Raji (cell line): ENCODE measurements around the gene HBE1.

Experiments used
- POLR2A ChIP-seq: IDR thresholded peaks from 2 replicates; pipeline ENCODE4 v1.6.1; 2011; ENCODE audit warnings: low read depth, low read length, control low read depth; ENCODE audit not compliant: insufficient read depth

The HBE1 gene

GRCh38 chr11:5288108-5288905 lies 18.6 kb upstream of the HBE1 start:
- TF ChIP-seq POLR2A: no peak

GRCh38 chr11:5286901-5287300 lies 17.2 kb upstream of the HBE1 start:
- TF ChIP-seq POLR2A: no peak

DNA sequence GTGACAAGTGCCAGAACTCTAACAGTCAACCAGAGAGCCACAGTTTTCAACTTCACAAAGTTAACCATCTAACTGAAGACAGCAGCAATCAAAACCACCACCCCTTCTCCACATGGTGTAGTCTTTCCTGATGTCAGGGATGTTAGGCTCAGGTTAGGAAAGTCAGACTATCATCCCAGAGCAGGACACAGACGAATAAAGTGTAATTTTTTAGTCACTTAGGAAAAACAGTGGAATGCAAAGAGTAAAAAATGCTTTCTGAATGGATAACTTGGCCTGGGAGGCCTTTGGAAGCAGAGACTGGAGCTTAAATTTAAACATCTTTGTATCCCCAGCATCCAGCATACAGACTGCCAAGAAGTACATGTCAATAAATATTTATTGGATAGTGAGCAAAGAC lies 16.6 kb upstream of the HBE1 start:
- TF ChIP-seq POLR2A: no peak

GRCh38 chr11:5285703-5286340 lies 16.1 kb upstream of the HBE1 start:
- TF ChIP-seq POLR2A: no peak

DNA sequence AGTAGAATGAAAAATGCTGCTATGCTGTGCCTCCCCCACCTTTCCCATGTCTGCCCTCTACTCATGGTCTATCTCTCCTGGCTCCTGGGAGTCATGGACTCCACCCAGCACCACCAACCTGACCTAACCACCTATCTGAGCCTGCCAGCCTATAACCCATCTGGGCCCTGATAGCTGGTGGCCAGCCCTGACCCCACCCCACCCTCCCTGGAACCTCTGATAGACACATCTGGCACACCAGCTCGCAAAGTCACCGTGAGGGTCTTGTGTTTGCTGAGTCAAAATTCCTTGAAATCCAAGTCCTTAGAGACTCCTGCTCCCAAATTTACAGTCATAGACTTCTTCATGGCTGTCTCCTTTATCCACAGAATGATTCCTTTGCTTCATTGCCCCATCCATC lies 14.9 kb upstream of the HBE1 start:
- no peak for TF ChIP-seq POLR2A

DNA sequence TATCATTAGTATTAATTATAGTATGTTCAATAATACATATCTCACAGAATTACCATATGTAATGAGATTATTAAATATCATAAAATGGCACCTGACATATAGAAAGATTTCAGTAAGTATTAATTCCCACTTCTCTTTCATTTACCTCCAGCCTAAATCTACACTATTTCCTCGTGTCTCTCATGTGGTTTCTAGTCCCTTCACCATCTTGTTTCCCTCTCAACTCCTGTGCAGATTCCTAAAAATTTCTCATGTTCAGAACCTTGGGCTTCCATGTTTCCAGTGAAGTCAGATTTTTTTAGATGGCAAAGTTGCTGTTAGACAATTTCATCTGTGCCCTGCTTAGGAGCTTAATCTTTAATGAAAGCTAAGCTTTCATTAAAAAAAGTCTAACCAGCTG lies 14.1 kb upstream of the HBE1 start:
- TF ChIP-seq POLR2A: no peak

DNA sequence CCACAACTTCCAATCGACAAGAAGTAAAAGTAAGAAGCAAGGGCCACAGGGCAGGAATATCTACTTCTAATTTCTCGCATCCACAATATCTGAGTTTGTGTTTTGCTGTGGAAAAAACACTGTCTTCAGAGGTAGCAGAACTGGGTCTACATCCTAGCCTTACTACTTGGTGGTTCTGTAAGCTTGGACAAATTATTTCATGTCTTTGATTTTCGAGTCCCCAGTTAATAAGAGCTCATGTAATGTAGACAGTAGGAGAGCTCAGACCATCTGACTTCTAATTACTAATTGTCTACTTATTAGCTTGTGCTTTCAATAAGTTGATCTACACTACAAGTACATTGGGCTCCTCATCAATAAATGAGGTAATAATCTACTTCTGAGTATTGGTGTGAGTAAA lies 13.3 kb upstream of the HBE1 start:
- no peak for TF ChIP-seq POLR2A

DNA sequence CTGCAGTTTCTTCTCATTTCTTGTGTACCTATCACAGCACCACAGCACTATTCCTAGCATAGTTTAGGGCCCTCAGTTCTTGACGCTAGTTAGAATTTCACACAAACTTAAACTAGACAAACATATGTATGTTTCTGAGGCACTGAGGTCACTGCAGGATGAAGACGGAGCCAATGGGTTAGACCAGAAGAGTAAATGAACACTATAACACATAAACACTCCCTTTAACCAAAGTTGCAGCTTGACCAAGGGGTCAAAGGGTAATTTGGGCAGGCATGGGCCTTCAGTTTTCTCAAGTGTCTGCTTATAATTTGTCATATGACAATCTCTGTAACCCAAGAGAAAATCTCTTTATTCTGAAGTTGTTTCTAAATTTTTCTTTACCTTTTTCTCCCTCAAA lies 12.9 kb upstream of the HBE1 start:
- TF ChIP-seq POLR2A: no peak

DNA sequence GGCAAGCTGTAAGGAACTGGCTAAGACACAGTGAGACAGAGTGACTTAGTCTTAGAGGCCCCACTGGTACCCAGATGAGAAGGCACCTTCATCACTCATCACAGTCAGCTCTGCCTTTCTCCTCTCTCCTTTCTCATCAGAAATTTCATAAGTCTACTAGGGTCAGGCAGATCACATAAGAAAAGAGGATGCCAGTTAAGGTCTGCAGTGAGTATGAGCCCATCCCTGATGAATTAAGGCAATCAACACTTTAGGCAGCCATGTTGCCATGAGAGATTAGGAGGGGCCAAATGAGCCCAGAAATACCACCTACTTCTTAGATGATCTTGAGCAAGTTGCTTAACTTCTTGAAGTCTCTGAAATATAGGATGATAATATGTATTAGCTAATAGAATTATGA lies 11.9 kb upstream of the HBE1 start:
- no peak for TF ChIP-seq POLR2A

GRCh38 chr11:5280582-5281102 lies 10.9 kb upstream of the HBE1 start:
- no peak for TF ChIP-seq POLR2A

DNA sequence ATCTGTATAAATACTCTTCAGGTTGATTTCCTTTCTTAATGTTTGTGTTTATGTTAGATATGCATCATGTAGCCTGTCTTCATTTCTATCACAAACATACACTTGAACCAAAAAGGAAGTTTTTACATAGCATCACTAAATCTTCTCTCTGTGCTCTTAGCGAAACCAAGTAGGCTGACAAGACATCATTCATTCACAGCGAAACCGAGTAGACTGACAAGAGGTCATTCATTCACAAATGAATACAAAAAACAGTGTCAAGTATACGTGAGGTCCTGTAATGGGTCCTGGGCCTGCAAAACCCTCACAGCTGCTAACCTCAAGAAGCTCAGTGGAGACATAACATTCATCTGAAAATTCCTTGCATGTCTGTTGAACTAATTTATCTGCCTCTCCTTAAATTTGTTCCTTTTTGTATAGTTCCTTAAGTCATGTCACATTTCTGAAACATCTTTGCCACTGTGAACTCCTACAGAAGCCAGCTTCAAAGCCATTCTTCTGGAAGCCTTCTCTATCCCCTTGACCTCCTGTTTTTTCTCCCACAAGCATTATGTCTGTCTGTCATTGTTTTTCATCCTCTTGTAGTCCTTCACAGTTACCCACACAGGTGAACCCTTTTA lies 9.8 kb upstream of the HBE1 start:
- no peak for TF ChIP-seq POLR2A

DNA sequence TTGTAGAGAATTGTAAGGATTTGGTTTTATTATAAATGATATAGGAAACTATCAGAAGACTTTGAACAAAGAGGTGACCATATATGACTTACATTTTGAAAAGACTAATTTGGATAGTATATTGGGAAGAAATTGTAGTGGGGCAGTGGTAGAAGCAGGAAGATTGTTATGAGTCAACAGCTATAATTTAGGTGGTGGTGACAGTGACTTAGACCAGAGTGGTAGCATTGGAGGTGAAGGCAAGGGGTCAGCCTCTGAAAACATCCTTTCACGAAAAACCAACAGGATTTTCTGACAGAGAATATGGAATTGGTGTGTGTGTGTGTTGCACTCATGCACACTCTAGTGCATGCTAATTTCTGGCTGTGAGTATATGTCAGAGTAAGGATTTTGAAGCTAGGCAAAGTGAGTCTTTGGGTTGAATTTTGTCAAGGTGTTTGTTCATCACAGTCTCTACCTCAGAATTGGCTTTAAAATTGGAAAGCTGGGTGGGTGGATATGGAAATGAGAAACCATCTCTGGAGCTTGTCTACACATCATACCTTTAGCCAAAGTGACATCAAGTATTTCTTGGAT lies 8.2 kb upstream of the HBE1 start:
- TF ChIP-seq POLR2A: no peak

- no peak for TF ChIP-seq POLR2A
These were observed 7.0 kb upstream of the HBE1 start for GRCh38 chr11:5276697-5277096.

DNA sequence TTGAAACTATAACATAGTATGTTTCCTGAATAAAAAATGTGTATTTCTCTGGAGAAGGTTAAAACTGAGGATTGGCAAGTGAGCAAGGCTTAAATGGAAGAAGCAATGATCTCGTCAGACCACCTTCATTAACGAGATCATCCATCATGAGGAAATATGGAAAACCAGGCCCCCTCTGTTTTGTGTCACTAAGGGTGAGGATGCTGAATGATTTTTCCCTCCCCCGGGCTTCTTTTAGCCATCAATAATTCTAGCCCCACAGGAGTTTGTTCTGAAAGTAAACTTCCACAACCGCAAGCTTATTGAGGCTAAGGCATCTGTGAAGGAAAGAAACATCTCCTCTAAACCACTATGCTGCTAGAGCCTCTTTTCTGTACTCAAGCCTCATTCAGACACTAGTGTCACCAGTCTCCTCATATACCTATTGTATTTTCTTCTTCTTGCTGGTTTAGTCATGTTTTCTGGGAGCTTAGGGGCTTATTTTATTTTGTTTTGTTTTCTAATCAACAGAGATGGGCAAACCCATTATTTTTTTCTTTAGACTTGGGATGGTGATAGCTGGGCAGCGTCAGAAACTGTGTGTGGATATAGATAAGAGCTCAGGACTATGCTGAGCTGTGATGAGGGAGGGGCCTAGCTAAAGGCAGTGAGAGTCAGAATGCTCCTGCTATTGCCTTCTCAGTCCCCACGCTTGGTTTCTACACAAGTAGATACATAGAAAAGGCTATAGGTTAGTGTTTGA lies 5.8 kb upstream of the HBE1 start:
- TF ChIP-seq POLR2A: no peak

GRCh38 chr11:5274395-5274794 lies 4.7 kb upstream of the HBE1 start:
- TF ChIP-seq POLR2A: no peak
